Hepatocyte (in vitro differentiated cells): ENCODE results near the gene CRYBG2.

ENCODE experiments used
- EZH2 ChIP-seq: fragments of 200-600 bp; sonication (generic); IDR thresholded peaks from 2 replicates; pipeline ENCODE4 v1.6.1; 2016; ENCODE audit warnings: antibody characterized with exemption, mild to moderate bottlenecking, borderline replicate concordance
- EZH2phosphoT487 ChIP-seq: fragments of 200-600 bp; sonication (generic); IDR thresholded peaks from one replicate; pipeline ENCODE4 v1.6.1; 2018; ENCODE audit warnings: antibody characterized with exemption, mild to moderate bottlenecking, low read depth, moderate library complexity; ENCODE audit not compliant: unreplicated experiment, severe bottlenecking
- TF ChIP-seq, protein P1 (sequence below): fragments of 200-600 bp; sonication (generic); IDR thresholded peaks from 2 replicates; pipeline ENCODE4 v1.5.1; 2016; ENCODE audit warnings: antibody characterized with exemption, mild to moderate bottlenecking; ENCODE audit not compliant: poor library complexity

DNA sequence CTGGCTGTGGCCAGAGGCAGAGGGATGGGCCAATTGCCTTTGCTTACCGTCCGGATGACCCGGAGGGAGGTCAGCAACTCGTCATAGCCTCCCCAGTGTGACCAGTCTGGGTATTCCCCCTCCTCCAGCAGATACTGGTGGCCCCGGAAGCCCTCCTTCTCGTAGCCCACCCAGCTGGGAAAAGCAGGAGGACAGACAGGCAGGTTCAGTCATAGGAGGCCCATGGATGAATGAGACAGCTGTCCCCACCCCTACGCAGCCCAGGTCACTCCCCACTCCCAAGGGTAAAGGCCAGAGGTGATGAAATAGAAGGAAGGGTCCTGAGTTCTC lies 16.8 kb downstream of the CRYBG2 start:
- TF ChIP-seq, protein P1, sequence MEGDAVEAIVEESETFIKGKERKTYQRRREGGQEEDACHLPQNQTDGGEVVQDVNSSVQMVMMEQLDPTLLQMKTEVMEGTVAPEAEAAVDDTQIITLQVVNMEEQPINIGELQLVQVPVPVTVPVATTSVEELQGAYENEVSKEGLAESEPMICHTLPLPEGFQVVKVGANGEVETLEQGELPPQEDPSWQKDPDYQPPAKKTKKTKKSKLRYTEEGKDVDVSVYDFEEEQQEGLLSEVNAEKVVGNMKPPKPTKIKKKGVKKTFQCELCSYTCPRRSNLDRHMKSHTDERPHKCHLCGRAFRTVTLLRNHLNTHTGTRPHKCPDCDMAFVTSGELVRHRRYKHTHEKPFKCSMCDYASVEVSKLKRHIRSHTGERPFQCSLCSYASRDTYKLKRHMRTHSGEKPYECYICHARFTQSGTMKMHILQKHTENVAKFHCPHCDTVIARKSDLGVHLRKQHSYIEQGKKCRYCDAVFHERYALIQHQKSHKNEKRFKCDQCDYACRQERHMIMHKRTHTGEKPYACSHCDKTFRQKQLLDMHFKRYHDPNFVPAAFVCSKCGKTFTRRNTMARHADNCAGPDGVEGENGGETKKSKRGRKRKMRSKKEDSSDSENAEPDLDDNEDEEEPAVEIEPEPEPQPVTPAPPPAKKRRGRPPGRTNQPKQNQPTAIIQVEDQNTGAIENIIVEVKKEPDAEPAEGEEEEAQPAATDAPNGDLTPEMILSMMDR, result no peak
- TF ChIP-seq EZH2, result no peak
- TF ChIP-seq EZH2phosphoT487, result no peak
